Measurements from ENCODE around the gene SDHAF1.

Gene SDHAF1

DNA sequence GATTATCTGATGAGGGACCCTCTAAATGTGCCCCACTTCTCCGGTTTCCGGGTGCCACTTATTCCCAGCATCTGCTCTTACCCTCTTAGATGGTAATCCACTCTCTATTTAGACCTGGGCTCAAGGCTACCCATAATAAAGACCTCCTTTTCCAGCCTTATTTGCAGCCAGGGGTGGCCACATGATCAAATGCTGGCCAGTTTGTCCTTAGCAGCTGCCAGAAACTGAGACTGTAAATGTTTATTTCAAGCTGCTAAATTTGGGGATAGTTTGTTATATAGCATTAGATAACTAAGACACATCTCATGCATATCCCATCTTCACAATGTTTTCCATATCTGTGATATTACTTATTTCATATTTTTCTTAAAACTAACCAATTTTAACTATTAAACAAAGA is 49.0 kb downstream of the SDHAF1 start:
- TF ChIP-seq, protein P1, sequence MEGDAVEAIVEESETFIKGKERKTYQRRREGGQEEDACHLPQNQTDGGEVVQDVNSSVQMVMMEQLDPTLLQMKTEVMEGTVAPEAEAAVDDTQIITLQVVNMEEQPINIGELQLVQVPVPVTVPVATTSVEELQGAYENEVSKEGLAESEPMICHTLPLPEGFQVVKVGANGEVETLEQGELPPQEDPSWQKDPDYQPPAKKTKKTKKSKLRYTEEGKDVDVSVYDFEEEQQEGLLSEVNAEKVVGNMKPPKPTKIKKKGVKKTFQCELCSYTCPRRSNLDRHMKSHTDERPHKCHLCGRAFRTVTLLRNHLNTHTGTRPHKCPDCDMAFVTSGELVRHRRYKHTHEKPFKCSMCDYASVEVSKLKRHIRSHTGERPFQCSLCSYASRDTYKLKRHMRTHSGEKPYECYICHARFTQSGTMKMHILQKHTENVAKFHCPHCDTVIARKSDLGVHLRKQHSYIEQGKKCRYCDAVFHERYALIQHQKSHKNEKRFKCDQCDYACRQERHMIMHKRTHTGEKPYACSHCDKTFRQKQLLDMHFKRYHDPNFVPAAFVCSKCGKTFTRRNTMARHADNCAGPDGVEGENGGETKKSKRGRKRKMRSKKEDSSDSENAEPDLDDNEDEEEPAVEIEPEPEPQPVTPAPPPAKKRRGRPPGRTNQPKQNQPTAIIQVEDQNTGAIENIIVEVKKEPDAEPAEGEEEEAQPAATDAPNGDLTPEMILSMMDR (IDR thresholded peaks at IDR 0.05; ENCODE audit: low read depth, low read length) = no peak
- in situ Hi-C loops (cut with HindIII; ENCODE audit: low sequenced_read_pairs) = no loop called here
- H3K4me3 ChIP-seq (ENCODE audit: low read depth, low read length) = no peak overlapping the region
- DNase-seq (ENCODE audit: low read depth, low spot score) = no peak

Data from astrocyte of the spinal cord (primary cell).